OCI-LY7 (cell line): Measurements from ENCODE around the gene HPGDS. TPM values are rescaled to one million over a fixed set of nuclear protein-coding genes. Genes with fewer than 3 reads are reported as not detected.

Experiments
- BruUV-seq: library from RNA; stranded (reverse); fragments of 400-500 nt; replicated peaks from 2 replicates; lab custom pipeline; 2021; lab: Mats Ljungman, UMichigan
- CTCF ChIA-PET: fragments of 300-600 bp; sonication (Branson Sonifier 250); formaldehyde crosslinking; loops from one replicate; lab custom pipeline; 2022; ENCODE audit warnings: antibody characterized with exemption; ENCODE audit not compliant: unreplicated experiment; lab: Charles Lee
- POLR2A ChIA-PET: fragments of 300-600 bp; sonication (Branson Sonifier 250); formaldehyde crosslinking; loops from one replicate; lab custom pipeline; 2022; ENCODE audit warnings: antibody characterized with exemption; lab: Charles Lee
- DNase-seq: peaks from one replicate; pipeline ENCODE4 v3.0.0-alpha.2; 2015; ENCODE audit warnings: low spot score
- H2AFZ ChIP-seq: fragments of 200-600 bp; sonication (generic), shearing (Covaris generic); 2 replicates; pipeline ENCODE4 v1.6.1; 2014; ENCODE audit warnings: mild to moderate bottlenecking, antibody characterized with exemption, low read length, moderate library complexity
- H3K27ac ChIP-seq: fragments of 200-600 bp; sonication (generic); 2 replicates; pipeline ENCODE4 v1.5.1; 2014; ENCODE audit warnings: mixed run types, low read depth, mild to moderate bottlenecking, moderate library complexity, low read length, inconsistent platforms; ENCODE audit not compliant: poor library complexity, severe bottlenecking
- H3K36me3 ChIP-seq: fragments of 200-600 bp; sonication (generic); 2 replicates; pipeline ENCODE4 v1.6.1; 2014; ENCODE audit warnings: mild to moderate bottlenecking, antibody characterized with exemption, low read length, moderate library complexity, mixed read lengths; ENCODE audit not compliant: insufficient read depth
- H3K4me1 ChIP-seq: fragments of 200-600 bp; sonication (generic); 2 replicates; pipeline ENCODE4 v1.5.1; 2014; ENCODE audit warnings: mild to moderate bottlenecking, low read length; ENCODE audit not compliant: insufficient read depth, poor library complexity, severe bottlenecking
- H3K4me2 ChIP-seq: fragments of 200-600 bp; sonication (generic); 2 replicates; pipeline ENCODE4 v1.6.1; 2014; ENCODE audit warnings: mild to moderate bottlenecking, low read length
- H3K4me3 ChIP-seq: fragments of 200-600 bp; sonication (generic); 2 replicates; pipeline ENCODE4 v1.5.1; 2014; ENCODE audit warnings: mild to moderate bottlenecking, low read depth, low read length; ENCODE audit not compliant: poor library complexity, severe bottlenecking
- H3K79me2 ChIP-seq: fragments of 200-600 bp; sonication (generic); 2 replicates; pipeline ENCODE4 v1.6.1; 2016; ENCODE audit warnings: low read depth, mild to moderate bottlenecking, low read length, moderate library complexity, mixed read lengths; ENCODE audit not compliant: insufficient read depth
- H3K9me2 ChIP-seq: fragments of 200-600 bp; sonication (generic); 2 replicates; pipeline ENCODE4 v1.6.1; 2016; ENCODE audit warnings: mild to moderate bottlenecking, low read length, mixed read lengths; ENCODE audit not compliant: insufficient read depth
- H3K9me3 ChIP-seq: fragments of 200-600 bp; sonication (generic); 2 replicates; pipeline ENCODE4 v1.6.1; 2014; ENCODE audit warnings: mild to moderate bottlenecking, mixed run types, low read length, mixed read lengths
- H4K20me1 ChIP-seq: fragments of 200-600 bp; sonication (generic); 2 replicates; pipeline ENCODE4 v1.6.1; 2014; ENCODE audit warnings: mild to moderate bottlenecking, antibody characterized with exemption, low read length, moderate library complexity, mixed read lengths; ENCODE audit not compliant: insufficient read depth
- EZH2phosphoT487 ChIP-seq: fragments of 200-600 bp; sonication (generic); IDR thresholded peaks from 2 replicates; pipeline ENCODE4 v1.6.1; 2018; ENCODE audit warnings: low read depth, borderline replicate concordance, mild to moderate bottlenecking, mixed run types, antibody characterized with exemption, low read length, moderate library complexity, mixed read lengths
- intact Hi-C: fragments of 100-400 bp; cut with micrococcal nuclease; formaldehyde crosslinking; loops from one replicate; pipeline ENCODE4 v1.10.0; 2022; ENCODE audit not compliant: unreplicated experiment
- total RNA-seq, 2 experiments: library from RNA; depleted of rRNA in 1 of 2; stranded (reverse); fragments of >200 nt in 1 of 2; shearing (Covaris generic) in 1 of 2; gene quantifications; 2 replicates each; pipeline ENCODE4 v1.2.3, GENCODE V29; 2014 to 2022
- TF ChIP-seq, protein P1 (sequence below): fragments of 200-600 bp; sonication (generic); conservative IDR thresholded peaks from 2 replicates; pipeline ENCODE4 v1.5.1; 2014; ENCODE audit warnings: mild to moderate bottlenecking, antibody characterized with exemption, low read length, moderate library complexity, mixed read lengths

HPGDS gene
- total RNA-seq, 2 experiments from 2014 or later = not detected

DNA sequence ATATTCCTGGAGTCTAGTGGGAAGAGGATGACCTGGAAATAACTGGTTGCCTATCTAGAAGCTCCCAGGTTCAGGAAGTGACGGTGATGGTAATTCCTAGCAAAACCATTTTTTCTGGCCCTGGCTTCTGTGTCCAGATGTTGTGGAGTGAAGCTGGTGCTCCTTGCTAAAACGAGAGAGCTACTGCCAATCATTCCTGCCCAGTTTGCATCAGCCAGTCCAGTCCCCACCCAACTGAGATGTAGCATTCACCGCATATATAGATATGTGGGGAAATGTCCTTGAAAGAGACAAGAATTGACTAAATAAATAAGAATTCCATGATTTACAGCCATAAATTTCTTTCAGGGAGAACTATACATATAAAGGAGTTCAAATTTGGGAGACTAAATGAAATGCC is 6.3 kb downstream of the HPGDS start:
- POLR2A ChIA-PET = no interaction called here
- H3K4me1 ChIP-seq = no peaks in the 10 kb centered on the region

DNA sequence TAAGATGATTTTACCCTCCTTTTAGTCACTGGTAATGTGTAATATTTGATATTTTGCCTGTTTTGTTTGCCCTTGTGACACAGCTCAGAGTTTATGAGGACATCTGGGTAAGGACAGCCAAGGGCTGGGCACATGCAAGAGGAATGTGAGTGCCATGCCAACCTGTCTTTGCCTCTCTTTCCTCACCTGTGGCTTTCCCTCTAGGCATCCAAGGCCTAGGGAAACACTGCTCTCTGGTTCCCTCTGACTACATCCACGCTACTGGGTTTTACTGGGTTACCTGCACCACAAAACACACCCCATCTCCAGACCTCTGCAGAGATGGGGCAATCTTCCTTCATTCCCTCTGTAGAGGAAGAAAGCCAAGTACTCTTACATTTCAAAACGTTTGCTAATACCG is 7.7 kb downstream of the HPGDS start:
- BruUV-seq = no TSS peak
- Histone ChIP-seq H4K20me1 (no peaks in the 10 kb centered on the region), H3K27ac (no peak overlapping the region), H3K79me2 (no peaks in the 10 kb centered on the region), H3K4me1 (no peaks in the 10 kb centered on the region), H3K36me3 (no peaks in the 10 kb centered on the region), H3K9me3 (no peaks in the 10 kb centered on the region), H2AFZ (no peak overlapping the region), H3K4me2 (no peak overlapping the region), H3K9me2 (no peaks in the 10 kb centered on the region), H3K4me3 (no peak overlapping the region)
- no peak for DNase-seq
- CTCF ChIA-PET = no interaction called here
- TF ChIP-seq, protein P1, sequence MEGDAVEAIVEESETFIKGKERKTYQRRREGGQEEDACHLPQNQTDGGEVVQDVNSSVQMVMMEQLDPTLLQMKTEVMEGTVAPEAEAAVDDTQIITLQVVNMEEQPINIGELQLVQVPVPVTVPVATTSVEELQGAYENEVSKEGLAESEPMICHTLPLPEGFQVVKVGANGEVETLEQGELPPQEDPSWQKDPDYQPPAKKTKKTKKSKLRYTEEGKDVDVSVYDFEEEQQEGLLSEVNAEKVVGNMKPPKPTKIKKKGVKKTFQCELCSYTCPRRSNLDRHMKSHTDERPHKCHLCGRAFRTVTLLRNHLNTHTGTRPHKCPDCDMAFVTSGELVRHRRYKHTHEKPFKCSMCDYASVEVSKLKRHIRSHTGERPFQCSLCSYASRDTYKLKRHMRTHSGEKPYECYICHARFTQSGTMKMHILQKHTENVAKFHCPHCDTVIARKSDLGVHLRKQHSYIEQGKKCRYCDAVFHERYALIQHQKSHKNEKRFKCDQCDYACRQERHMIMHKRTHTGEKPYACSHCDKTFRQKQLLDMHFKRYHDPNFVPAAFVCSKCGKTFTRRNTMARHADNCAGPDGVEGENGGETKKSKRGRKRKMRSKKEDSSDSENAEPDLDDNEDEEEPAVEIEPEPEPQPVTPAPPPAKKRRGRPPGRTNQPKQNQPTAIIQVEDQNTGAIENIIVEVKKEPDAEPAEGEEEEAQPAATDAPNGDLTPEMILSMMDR = no peak
- no peak for TF ChIP-seq EZH2phosphoT487
- intact Hi-C loops = no loop called here
- POLR2A ChIA-PET = no interaction called here

More for the DNA sequence above, 6.3 kb downstream of the HPGDS start:
- H3K27ac ChIP-seq = no peak overlapping the region
- BruUV-seq = no TSS peak
- TF ChIP-seq, protein P1 = no peak
- no peak for TF ChIP-seq EZH2phosphoT487
- no peaks in the 10 kb centered on the region for H3K9me3 ChIP-seq
- no peak overlapping the region for H3K4me2 ChIP-seq
- no peak overlapping the region for H3K4me3 ChIP-seq
- no peaks in the 10 kb centered on the region for H3K36me3 ChIP-seq
- H4K20me1 ChIP-seq = no peaks in the 10 kb centered on the region
- no peaks in the 10 kb centered on the region for H3K9me2 ChIP-seq
- H3K79me2 ChIP-seq = no peaks in the 10 kb centered on the region
- CTCF ChIA-PET = no interaction called here
- intact Hi-C loops = no loop called here
- no peak overlapping the region for H2AFZ ChIP-seq
- no peak for DNase-seq

DNA sequence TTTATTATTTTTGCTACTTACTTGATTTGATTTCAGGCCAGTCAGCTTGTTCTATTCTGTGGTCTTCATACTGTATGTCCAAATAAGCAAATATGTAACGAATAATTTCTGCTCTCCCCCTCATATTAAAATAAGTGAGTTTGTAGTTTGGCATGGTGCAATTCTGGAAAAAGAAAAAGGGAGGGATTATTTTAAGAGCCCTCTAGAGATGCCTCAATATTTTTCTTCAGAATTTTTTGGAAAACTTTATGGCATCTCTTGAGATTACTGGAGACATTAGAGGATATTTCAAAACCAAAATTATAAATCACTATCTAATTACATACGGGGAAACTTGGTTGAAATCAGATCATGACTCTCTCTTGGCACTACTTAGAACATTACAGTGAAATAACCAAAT is 8.2 kb downstream of the HPGDS start:
- Histone ChIP-seq H3K4me1 (no peaks in the 10 kb centered on the region), H3K4me2 (no peak overlapping the region), H3K36me3 (no peaks in the 10 kb centered on the region), H2AFZ (no peak overlapping the region), H4K20me1 (no peaks in the 10 kb centered on the region), H3K79me2 (no peaks in the 10 kb centered on the region), H3K27ac (no peak overlapping the region), H3K4me3 (no peak overlapping the region), H3K9me2 (no peaks in the 10 kb centered on the region), H3K9me3 (no peaks in the 10 kb centered on the region)
- TF ChIP-seq EZH2phosphoT487 = no peak
- TF ChIP-seq, protein P1 = no peak
- BruUV-seq = no TSS peak
- no peak for DNase-seq
- intact Hi-C loops = no loop called here
- CTCF ChIA-PET = no interaction called here
- POLR2A ChIA-PET = no interaction called here
